ENCODE data around the gene CCDC39.

DNA sequence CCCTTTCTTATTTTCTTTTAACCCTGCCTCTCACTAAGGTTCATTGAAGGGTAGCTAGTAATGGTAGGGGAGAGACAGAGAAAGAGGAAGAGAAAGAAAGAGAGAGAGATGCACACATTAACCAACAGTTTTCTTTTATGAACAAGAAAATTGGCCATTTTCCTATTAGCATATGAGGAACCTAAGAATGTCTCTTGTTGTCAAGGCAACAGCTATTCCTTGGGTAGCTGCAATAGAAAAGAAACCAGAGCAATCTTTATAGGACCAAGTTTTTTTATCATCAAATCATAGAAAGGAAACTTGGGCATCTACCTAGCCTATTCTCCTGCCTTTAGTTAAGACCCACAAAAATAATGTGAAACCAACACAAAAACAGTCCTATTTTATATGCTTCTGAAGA is 15.0 kb upstream of the CCDC39 start:
- no peak for TF ChIP-seq POLR2A (IDR thresholded peaks at IDR 0.05)
- TF ChIP-seq, protein P1, sequence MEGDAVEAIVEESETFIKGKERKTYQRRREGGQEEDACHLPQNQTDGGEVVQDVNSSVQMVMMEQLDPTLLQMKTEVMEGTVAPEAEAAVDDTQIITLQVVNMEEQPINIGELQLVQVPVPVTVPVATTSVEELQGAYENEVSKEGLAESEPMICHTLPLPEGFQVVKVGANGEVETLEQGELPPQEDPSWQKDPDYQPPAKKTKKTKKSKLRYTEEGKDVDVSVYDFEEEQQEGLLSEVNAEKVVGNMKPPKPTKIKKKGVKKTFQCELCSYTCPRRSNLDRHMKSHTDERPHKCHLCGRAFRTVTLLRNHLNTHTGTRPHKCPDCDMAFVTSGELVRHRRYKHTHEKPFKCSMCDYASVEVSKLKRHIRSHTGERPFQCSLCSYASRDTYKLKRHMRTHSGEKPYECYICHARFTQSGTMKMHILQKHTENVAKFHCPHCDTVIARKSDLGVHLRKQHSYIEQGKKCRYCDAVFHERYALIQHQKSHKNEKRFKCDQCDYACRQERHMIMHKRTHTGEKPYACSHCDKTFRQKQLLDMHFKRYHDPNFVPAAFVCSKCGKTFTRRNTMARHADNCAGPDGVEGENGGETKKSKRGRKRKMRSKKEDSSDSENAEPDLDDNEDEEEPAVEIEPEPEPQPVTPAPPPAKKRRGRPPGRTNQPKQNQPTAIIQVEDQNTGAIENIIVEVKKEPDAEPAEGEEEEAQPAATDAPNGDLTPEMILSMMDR (IDR thresholded peaks at IDR 0.05), result no peak

Data from adrenal gland (tissue), 5 donors.